Osteoblast (primary cell): Measurements from ENCODE around the gene ST8SIA1. TPM values are rescaled to one million over a fixed set of nuclear protein-coding genes. Genes with fewer than 3 reads are reported as not detected.
"Not testable (repeated sequence)": the region's sequence is repeated elsewhere in the genome, so short reads cannot be mapped to it uniquely, and the experiment has no call there.

Experiments used
- DNase-seq: peaks from one replicate; pipeline ENCODE4 v3.0.0; 2011; ENCODE audit warnings: low spot score, mixed read lengths; ENCODE audit not compliant: insufficient read length; ENCODE audit errors: missing footprints
- H2AFZ ChIP-seq: 2 replicates; pipeline ENCODE4 v1.6.0; 2011; ENCODE audit warnings: mild to moderate bottlenecking, low read length
- H3K27ac ChIP-seq: 2 replicates; pipeline ENCODE4 v1.5.1; 2011; ENCODE audit warnings: mild to moderate bottlenecking, low read depth, low read length, moderate library complexity
- H3K27me3 ChIP-seq: 2 replicates; pipeline ENCODE4 v1.6.0; 2012; ENCODE audit warnings: mild to moderate bottlenecking, control low read depth, inconsistent platforms, low read length, moderate library complexity; ENCODE audit not compliant: insufficient read depth
- H3K36me3 ChIP-seq: 2 replicates; pipeline ENCODE4 v1.5.1; 2011; ENCODE audit warnings: mild to moderate bottlenecking, low read length, control low read depth, moderate library complexity; ENCODE audit not compliant: insufficient read depth
- H3K4me1 ChIP-seq: 2 replicates; pipeline ENCODE4 v1.5.1; 2011; ENCODE audit warnings: mild to moderate bottlenecking, low read length, control low read depth, moderate library complexity; ENCODE audit not compliant: insufficient read depth
- H3K4me2 ChIP-seq: 2 replicates; pipeline ENCODE4 v1.6.0; 2011; ENCODE audit warnings: mild to moderate bottlenecking, low read length; ENCODE audit not compliant: insufficient read depth
- H3K4me3 ChIP-seq: fragments of 200-600 bp; sonication (generic); 3 replicates; pipeline ENCODE4 v1.5.1; 2012; ENCODE audit warnings: mild to moderate bottlenecking, low read length, inconsistent platforms; ENCODE audit not compliant: insufficient read depth
- H3K79me2 ChIP-seq: 2 replicates; pipeline ENCODE4 v1.6.0; 2012; ENCODE audit warnings: mild to moderate bottlenecking, low read length, control low read depth, inconsistent platforms; ENCODE audit not compliant: insufficient read depth
- H3K9me3 ChIP-seq: 2 replicates; pipeline ENCODE4 v1.5.1; 2011; ENCODE audit warnings: low read depth, low read length, control low read depth
- H4K20me1 ChIP-seq: 2 replicates; pipeline ENCODE4 v1.6.0; 2012; ENCODE audit warnings: mild to moderate bottlenecking, low read length, control low read depth; ENCODE audit not compliant: insufficient read depth
- total RNA-seq: library from RNA; depleted of rRNA; stranded (reverse); fragments of >200 nt; gene quantifications from 2 replicates; pipeline ENCODE4 v1.2.3, GENCODE V29; 2012
- TF ChIP-seq, protein P1 (sequence below): IDR thresholded peaks from 2 replicates; pipeline ENCODE4 v1.5.1; 2011; ENCODE audit warnings: mild to moderate bottlenecking, low read depth, low read length, moderate library complexity; ENCODE audit errors: extremely low read depth

Gene ST8SIA1
- total RNA-seq, 1 donor: 6.2 TPM

DNA sequence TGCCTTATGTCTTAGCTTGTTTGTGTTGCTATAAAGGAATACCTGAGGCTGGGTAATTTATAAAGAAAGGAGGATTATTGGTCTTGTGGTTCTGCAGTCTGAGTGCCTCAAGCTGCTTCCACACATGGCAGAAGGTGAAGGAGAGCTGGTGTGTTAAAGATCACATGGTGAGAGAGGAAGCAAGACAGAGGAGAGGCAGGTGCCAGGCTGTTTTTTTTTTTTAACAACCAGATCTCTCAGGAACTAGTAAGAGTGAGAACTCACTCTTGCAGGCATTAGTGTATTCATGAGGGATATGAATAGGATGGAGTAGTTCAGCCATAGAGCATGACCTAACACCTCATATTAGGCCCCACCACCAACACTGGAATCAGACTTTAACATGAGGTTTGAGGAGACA lies 165.1 kb downstream of the ST8SIA1 start:
- TF ChIP-seq, protein P1, sequence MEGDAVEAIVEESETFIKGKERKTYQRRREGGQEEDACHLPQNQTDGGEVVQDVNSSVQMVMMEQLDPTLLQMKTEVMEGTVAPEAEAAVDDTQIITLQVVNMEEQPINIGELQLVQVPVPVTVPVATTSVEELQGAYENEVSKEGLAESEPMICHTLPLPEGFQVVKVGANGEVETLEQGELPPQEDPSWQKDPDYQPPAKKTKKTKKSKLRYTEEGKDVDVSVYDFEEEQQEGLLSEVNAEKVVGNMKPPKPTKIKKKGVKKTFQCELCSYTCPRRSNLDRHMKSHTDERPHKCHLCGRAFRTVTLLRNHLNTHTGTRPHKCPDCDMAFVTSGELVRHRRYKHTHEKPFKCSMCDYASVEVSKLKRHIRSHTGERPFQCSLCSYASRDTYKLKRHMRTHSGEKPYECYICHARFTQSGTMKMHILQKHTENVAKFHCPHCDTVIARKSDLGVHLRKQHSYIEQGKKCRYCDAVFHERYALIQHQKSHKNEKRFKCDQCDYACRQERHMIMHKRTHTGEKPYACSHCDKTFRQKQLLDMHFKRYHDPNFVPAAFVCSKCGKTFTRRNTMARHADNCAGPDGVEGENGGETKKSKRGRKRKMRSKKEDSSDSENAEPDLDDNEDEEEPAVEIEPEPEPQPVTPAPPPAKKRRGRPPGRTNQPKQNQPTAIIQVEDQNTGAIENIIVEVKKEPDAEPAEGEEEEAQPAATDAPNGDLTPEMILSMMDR: no peak
- Histone ChIP-seq H3K36me3 (no peaks in the 10 kb centered on the region), H3K27ac (no peak overlapping the region)

DNA sequence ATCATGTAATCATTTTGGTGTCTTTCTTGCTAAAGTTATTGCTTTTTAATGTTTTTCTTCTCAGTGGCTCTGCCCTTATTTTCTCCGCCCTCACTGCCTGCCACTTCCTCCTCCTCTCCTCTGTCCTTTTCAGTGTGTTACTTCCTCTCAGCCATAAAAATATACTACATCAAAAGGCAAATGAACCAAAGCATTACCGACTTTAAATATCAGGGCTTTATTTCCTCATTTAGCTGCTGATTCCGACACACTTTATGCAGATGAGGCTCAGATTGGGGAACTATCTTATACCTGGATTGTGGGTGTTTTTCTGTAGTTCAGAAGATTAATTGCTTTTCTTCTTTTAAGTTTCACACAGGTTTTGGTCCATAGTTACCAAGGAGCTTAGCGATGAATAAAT lies 170.4 kb downstream of the ST8SIA1 start:
- no peak overlapping the region for H3K4me3 ChIP-seq
- no peaks in the 10 kb centered on the region for H3K36me3 ChIP-seq
- H3K4me2 ChIP-seq: no peak overlapping the region
- H3K27ac ChIP-seq: no peak overlapping the region
- TF ChIP-seq, protein P1: no peak
- H3K79me2 ChIP-seq: no peaks in the 10 kb centered on the region
- peaks cover 2% of the 10 kb centered on the region for H3K9me3 ChIP-seq
- peaks cover 3% of the 10 kb centered on the region for H3K27me3 ChIP-seq
- DNase-seq: no peak
- H3K4me1 ChIP-seq: no peaks in the 10 kb centered on the region
- H4K20me1 ChIP-seq: no peaks in the 10 kb centered on the region
- H2AFZ ChIP-seq: no peak overlapping the region

More for the DNA sequence above, 165.1 kb downstream of the ST8SIA1 start:
- no peak overlapping the region for H2AFZ ChIP-seq
- peaks cover 3% of the 10 kb centered on the region for H3K27me3 ChIP-seq
- no peak overlapping the region for H3K4me3 ChIP-seq
- DNase-seq: no peak
- H3K4me1 ChIP-seq: no peaks in the 10 kb centered on the region
- no peaks in the 10 kb centered on the region for H3K79me2 ChIP-seq
- no peaks in the 10 kb centered on the region for H4K20me1 ChIP-seq
- H3K4me2 ChIP-seq: no peak overlapping the region
- no peaks in the 10 kb centered on the region for H3K9me3 ChIP-seq

DNA sequence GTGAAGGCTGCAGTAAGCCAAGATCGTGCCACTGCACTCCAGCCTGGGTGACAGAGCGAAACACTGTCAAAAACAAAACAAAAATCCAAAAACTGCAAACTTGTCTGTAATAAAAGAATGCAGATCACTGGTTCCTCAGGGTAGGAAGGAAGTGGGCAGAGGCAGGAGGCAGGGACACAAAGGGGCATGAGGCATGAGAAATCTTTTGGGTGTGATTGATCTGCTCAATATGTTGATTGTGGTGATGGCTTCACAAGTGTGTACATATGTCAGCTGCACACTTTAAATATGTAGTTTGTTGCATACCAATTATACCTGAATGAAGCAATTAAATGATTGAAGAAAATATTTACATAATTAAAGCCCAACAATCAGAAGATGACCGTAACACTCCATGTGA lies 170.9 kb downstream of the ST8SIA1 start:
- peaks cover 2% of the 10 kb centered on the region for H3K9me3 ChIP-seq
- no peaks in the 10 kb centered on the region for H3K36me3 ChIP-seq
- no peak overlapping the region for H3K27ac ChIP-seq
- no peaks in the 10 kb centered on the region for H4K20me1 ChIP-seq
- H2AFZ ChIP-seq: no peak overlapping the region
- no peak overlapping the region for H3K4me2 ChIP-seq
- TF ChIP-seq, protein P1: no peak
- no peaks in the 10 kb centered on the region for H3K4me1 ChIP-seq
- H3K4me3 ChIP-seq: no peak overlapping the region
- no peak for DNase-seq
- peaks cover 3% of the 10 kb centered on the region for H3K27me3 ChIP-seq
- no peaks in the 10 kb centered on the region for H3K79me2 ChIP-seq

DNA sequence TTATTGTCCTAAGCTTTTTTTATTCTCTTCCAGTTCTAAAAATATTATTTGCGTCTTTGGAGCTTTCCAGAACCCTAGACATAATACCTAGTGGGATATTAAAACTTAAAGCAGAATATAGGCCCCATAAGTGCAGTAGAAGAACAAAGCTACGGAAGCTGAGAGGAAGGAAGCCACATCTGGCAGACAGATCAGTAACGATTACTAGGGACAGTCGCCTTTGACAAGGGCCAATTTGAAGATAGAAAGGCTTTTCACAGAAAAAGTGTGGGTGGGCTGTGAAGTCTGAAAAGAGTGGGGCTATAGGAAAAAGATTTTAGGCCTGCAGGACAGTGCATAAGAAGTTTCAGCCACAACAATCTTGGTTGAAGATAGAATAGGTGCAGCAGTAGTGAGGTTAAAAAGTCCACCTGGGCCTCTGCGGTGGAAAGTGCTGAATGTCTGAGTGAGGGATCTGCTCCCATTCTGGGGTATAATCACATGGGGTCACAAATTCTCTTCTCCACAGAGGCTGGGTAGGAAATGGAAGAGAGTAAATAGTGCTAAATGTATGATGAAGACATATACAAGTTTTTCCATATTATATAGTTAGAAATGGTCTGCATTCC lies 174.0 kb downstream of the ST8SIA1 start:
- Histone ChIP-seq H3K4me2 (no peak overlapping the region), H4K20me1 (no peaks in the 10 kb centered on the region), H3K9me3 (peaks cover 2% of the 10 kb centered on the region), H2AFZ (no peak overlapping the region), H3K4me3 (no peak overlapping the region), H3K79me2 (no peaks in the 10 kb centered on the region), H3K36me3 (no peaks in the 10 kb centered on the region), H3K27me3 (no peaks in the 10 kb centered on the region), H3K27ac (no peak overlapping the region), H3K4me1 (no peaks in the 10 kb centered on the region)
- TF ChIP-seq, protein P1: no peak
- DNase-seq: no peak

DNA sequence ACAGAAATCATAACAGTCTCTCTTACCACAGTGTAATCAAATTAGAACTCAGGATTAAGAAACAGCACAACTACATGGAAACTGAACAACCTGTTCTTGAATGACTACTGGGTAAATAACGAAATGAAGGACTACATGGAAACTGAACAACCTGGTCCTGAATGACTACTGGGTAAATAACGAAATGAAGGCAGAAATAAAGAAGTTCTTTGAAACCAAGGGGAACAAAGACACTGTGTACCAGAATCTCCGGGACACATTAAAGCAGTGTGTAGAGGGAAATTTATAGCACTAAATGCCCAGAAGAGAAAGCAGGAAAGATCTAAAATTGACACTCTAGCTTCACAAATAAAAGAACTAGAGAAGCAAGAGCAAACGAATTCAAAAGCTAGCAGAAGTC lies 185.2 kb downstream of the ST8SIA1 start:
- not testable (repeated sequence) for H3K4me3 ChIP-seq, H3K4me1 ChIP-seq, H3K27me3 ChIP-seq, H3K27ac ChIP-seq, H3K4me2 ChIP-seq, H3K9me3 ChIP-seq, DNase-seq, H4K20me1 ChIP-seq, H3K36me3 ChIP-seq, H2AFZ ChIP-seq, H3K79me2 ChIP-seq

DNA sequence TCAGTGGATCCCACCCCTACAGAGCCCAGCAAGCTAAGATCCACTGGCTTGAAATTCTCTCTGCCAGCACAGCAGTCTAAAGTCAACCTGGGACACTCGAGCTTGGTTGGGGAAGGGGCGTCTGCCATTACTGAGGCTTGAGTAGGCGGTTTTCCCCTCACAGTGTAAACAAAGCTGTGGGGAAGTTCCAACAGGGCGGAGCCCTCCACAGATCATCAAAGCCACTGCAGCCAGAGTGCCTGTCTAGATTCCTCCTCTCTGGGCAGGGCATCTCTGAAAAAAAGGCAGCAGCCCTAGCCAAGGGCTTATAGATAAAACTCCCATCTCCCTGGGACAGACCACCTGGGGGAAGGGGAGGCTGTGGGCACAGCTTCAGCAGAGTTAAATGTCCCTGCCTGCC lies 187.8 kb downstream of the ST8SIA1 start:
- not testable (repeated sequence) for H3K27me3 ChIP-seq, DNase-seq, H3K27ac ChIP-seq, H3K4me2 ChIP-seq, H2AFZ ChIP-seq, H3K36me3 ChIP-seq, H4K20me1 ChIP-seq, H3K79me2 ChIP-seq, H3K4me1 ChIP-seq, H3K9me3 ChIP-seq, H3K4me3 ChIP-seq
